WI38 (cell line): ENCODE measurements around the gene GATB.

Experiments
- H3K4me3 ChIP-seq: 2 replicates; pipeline ENCODE4 v1.5.1; 2011; ENCODE audit warnings: low read depth, mild to moderate bottlenecking, control low read depth, low read length
- TF ChIP-seq, protein P1 (sequence below): IDR thresholded peaks from 2 replicates; pipeline ENCODE4 v1.5.1; 2012; ENCODE audit warnings: low read depth, mild to moderate bottlenecking, control low read depth, low read length

Gene GATB

DNA sequence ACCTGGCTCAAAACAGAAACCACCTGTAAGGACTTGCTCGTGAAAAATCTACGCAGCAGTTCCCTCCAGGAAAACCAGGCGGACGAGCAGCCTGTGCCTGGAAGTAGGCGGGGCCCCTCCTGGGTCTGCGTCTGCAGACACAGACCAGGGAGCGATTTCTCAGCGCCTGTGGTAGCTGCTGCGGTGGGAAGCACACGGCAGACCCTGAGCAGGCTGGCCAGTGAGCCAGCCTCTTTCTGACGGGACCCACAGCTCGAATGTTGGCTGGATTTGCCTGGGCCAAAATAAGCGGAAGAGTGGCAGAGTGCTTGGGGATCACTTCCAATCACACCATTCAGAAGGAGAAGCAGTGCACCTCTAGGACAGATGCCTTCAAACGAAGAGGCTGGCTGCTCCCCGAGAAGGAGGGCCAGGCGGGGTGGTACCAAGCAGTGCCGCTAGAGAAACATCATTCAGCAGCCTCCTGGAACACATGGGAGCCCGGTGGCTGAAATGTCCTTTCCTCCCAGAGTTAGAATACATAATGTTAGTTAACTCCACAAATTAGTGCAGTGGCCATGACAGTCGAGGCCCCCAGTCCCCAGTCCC lies 85.9 kb downstream of the GATB start:
- H3K4me3 ChIP-seq = no peak overlapping the region
- TF ChIP-seq, protein P1, sequence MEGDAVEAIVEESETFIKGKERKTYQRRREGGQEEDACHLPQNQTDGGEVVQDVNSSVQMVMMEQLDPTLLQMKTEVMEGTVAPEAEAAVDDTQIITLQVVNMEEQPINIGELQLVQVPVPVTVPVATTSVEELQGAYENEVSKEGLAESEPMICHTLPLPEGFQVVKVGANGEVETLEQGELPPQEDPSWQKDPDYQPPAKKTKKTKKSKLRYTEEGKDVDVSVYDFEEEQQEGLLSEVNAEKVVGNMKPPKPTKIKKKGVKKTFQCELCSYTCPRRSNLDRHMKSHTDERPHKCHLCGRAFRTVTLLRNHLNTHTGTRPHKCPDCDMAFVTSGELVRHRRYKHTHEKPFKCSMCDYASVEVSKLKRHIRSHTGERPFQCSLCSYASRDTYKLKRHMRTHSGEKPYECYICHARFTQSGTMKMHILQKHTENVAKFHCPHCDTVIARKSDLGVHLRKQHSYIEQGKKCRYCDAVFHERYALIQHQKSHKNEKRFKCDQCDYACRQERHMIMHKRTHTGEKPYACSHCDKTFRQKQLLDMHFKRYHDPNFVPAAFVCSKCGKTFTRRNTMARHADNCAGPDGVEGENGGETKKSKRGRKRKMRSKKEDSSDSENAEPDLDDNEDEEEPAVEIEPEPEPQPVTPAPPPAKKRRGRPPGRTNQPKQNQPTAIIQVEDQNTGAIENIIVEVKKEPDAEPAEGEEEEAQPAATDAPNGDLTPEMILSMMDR = no peak

DNA sequence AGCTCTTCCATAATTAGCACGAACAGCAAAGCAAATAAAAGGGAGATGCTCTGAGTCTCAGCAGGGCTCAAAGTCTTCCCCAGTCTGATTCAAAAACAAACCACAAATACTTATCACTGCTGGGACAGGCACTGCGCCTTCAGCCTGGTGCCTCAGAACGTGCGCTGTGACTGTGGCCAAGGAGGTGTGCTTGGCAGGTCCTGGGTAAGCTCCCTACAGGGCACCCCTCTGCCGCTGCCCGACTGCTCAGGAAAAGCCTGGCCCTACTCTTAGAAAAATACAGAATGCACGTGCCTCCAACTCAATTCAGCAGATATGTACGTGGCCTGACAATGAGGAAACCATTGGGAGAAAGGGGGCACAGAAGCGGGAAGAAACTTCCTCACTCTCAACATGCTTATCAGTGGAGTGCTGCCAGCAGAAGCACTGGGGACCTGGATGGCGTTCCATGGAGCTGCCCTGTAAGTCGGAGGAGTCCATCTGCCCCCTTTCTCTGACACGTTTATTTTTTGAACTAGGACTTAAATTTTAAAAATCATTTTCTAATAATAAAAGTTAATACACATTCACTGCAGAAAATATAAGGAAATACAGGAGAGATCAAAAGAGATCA lies 86.8 kb downstream of the GATB start:
- H3K4me3 ChIP-seq = no peak overlapping the region
- TF ChIP-seq, protein P1 = no peak

DNA sequence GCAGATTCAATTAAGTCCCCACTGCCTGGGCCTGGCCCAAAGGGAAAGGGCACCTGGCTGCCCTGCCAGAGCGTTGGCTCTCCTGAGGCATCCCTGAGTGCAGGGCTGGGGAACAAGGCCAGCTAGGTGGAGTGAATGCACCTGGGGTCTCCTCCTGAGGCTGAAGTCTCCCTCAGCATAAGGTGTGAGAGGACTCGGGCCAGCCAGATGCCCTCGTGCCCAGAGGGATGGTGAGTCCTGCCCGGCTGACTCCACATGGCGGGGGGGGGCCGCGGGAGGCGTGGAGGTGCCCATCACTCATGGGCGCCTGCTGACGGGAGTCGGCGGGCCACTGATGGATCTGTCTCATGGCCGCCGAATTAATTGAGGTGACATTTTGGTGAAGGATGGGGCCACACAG lies 87.8 kb downstream of the GATB start:
- TF ChIP-seq, protein P1 = no peak
- H3K4me3 ChIP-seq = no peak overlapping the region

DNA sequence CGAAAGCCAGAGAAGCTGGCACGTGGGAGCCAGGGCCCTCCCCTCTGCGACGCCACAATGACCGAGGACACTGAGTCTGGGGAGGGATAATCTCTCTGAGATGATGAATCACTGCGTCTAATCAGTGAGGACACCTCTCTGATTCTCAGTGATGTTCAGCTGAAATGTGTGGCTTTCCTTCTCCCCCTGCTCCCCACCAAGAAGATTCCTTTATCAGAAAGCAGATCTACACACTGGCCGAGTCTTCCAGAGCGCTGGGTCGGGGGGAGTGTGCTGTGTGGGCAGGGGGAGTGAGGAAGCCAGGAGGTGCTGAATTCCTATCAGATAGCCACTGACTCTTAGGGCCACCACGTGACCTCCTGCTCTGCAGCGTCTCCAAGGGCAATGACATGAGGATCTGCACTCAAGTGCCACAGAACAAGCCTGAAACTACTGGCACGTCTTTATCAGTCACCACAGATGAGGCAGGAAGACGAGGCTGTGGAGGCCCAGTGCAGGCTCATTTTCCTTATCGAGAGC lies 89.2 kb downstream of the GATB start:
- H3K4me3 ChIP-seq = no peak overlapping the region
- TF ChIP-seq, protein P1 = no peak

DNA sequence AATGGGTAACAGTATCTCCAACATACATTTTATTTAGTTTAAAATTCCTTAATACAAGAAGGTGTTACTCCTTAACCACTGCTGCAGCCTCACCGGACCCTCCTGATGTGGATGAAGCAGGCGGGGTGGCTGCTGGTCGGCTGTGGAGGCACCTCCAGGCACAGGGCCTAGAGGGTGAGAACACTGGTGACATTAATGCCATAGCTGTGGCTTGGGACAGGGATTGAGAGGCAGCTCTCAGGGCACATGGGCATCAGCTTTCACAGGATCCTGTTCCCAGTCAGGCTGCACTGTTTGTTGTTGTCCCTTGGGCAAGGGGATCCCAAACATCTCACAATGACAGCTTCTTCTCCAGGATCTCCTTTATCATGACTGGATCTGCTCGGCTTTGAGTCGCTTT lies 90.0 kb downstream of the GATB start:
- TF ChIP-seq, protein P1 = no peak

DNA sequence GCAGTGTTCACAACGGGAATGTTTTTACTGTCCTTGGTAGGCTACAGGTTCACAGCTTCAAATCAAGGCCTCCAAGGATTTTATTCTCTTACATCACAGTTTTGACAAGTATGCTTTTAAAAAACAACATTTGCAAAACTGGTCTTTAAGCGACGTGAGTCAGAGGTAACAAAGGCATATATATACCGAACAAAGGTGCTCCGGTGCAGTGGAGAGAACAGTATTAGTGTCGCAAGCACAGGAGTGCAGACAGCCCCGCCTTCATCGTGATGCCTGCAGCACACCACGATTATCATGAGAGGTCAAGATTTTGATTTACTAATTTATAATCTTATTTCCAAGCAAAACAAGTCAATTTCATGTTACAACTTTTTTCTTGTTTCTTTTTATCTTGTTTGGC lies 90.8 kb downstream of the GATB start:
- no peak overlapping the region for H3K4me3 ChIP-seq
- TF ChIP-seq, protein P1 = no peak

More for the DNA sequence above, 90.0 kb downstream of the GATB start:
- H3K4me3 ChIP-seq = no peak overlapping the region

DNA sequence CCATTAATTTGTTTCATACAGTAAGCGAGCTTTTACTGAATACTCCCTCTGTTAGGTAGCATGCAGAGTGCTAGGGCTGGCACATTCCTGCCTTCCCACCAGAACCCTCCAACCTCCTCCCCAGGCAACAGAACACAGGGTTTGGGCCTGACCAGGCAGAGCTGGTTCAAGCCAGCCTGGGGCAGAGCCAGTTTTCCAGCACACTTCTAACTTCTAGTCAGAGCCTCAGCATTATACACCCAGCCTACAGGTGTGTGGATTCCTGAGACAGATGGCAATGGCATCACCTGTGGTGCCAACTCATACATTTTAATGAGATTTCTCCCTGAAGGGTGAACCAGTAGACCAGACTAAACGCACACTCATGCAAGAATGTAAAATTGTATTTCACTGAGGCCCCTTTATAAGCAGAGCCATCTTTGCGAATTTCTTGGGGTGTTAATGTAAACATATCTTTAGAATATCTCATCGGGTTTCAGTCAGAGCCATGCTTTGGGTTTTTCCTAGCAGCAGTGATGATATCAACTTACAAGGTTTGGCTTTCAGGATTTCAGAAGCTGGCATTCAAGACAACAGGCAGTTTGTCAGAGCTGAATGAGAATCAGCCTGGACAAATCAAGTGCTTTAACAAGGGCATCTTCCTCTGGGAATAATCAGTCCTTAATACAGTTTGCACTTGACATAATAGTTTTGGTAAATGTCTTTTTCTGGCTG lies 92.0 kb downstream of the GATB start:
- H3K4me3 ChIP-seq = no peak overlapping the region
- TF ChIP-seq, protein P1 = no peak
